IPS-18a (cell line): ENCODE data around the gene BMP6.

Source experiments
- H3K27ac ChIP-seq: one replicate; pipeline ENCODE4 v1.5.1; 2013; ENCODE audit warnings: low read length
- H3K27me3 ChIP-seq: one replicate; pipeline ENCODE4 v1.6.1; 2013; ENCODE audit warnings: mild to moderate bottlenecking, low read length; ENCODE audit not compliant: control insufficient read depth, insufficient read depth
- H3K36me3 ChIP-seq: one replicate; pipeline ENCODE4 v1.6.1; 2013; ENCODE audit warnings: low read depth, low read length; ENCODE audit not compliant: control insufficient read depth
- H3K4me1 ChIP-seq: one replicate; pipeline ENCODE4 v1.6.1; 2013; ENCODE audit warnings: low read depth, low read length; ENCODE audit not compliant: control insufficient read depth
- H3K4me3 ChIP-seq: one replicate; pipeline ENCODE4 v1.5.1; 2013; ENCODE audit warnings: low read length
- H3K9ac ChIP-seq: one replicate; pipeline ENCODE4 v1.6.1; 2013; ENCODE audit warnings: mild to moderate bottlenecking, low read length, moderate library complexity
- H3K9me3 ChIP-seq: one replicate; pipeline ENCODE4 v1.6.1; 2013; ENCODE audit warnings: low read depth, low read length; ENCODE audit not compliant: control insufficient read depth

BMP6 gene

GRCh38 chr6:7759320-7759719 lies 33.4 kb downstream of the BMP6 start:
- no peak overlapping the region for H3K9ac ChIP-seq
- no peak overlapping the region for H3K4me3 ChIP-seq
- H3K27me3 ChIP-seq = no peaks in the 10 kb centered on the region
- no peaks in the 10 kb centered on the region for H3K36me3 ChIP-seq
- no peaks in the 10 kb centered on the region for H3K4me1 ChIP-seq
- no peak overlapping the region for H3K27ac ChIP-seq
- H3K9me3 ChIP-seq = no peaks in the 10 kb centered on the region

- H3K27me3 ChIP-seq = no peaks in the 10 kb centered on the region
- no peak overlapping the region for H3K27ac ChIP-seq
- H3K4me1 ChIP-seq = no peaks in the 10 kb centered on the region
- H3K9ac ChIP-seq = no peak overlapping the region
- H3K4me3 ChIP-seq = no peak overlapping the region
- no peaks in the 10 kb centered on the region for H3K36me3 ChIP-seq
- no peaks in the 10 kb centered on the region for H3K9me3 ChIP-seq
Measured at GRCh38 chr6:7761051-7761450, 35.2 kb downstream of the BMP6 start.

- H3K4me3 ChIP-seq = no peak overlapping the region
- H3K9me3 ChIP-seq = no peaks in the 10 kb centered on the region
- no peak overlapping the region for H3K27ac ChIP-seq
- H3K4me1 ChIP-seq = no peaks in the 10 kb centered on the region
- no peaks in the 10 kb centered on the region for H3K36me3 ChIP-seq
- no peak overlapping the region for H3K9ac ChIP-seq
- H3K27me3 ChIP-seq = no peaks in the 10 kb centered on the region
Measured at GRCh38 chr6:7762760-7763159, 36.9 kb downstream of the BMP6 start.

GRCh38 chr6:7763881-7764280 lies 38.0 kb downstream of the BMP6 start:
- Histone ChIP-seq H3K9me3 (no peaks in the 10 kb centered on the region), H3K27ac (no peak overlapping the region), H3K9ac (no peak overlapping the region), H3K4me1 (peaks cover 9% of the 10 kb centered on the region), H3K4me3 (no peak overlapping the region), H3K27me3 (no peaks in the 10 kb centered on the region), H3K36me3 (no peaks in the 10 kb centered on the region)

- no peaks in the 10 kb centered on the region for H3K36me3 ChIP-seq
- H3K27ac ChIP-seq = no peak overlapping the region
- H3K9me3 ChIP-seq = no peaks in the 10 kb centered on the region
- H3K4me1 ChIP-seq = peaks cover 27% of the 10 kb centered on the region
- no peak overlapping the region for H3K9ac ChIP-seq
- no peaks in the 10 kb centered on the region for H3K27me3 ChIP-seq
- H3K4me3 ChIP-seq = no peak overlapping the region
Measured at GRCh38 chr6:7765575-7766325, 39.9 kb downstream of the BMP6 start.

GRCh38 chr6:7769702-7770101 lies 43.8 kb downstream of the BMP6 start:
- H3K9ac ChIP-seq = no peak overlapping the region

GRCh38 chr6:7770111-7770510 lies 44.2 kb downstream of the BMP6 start:
- Histone ChIP-seq H3K36me3 (no peaks in the 10 kb centered on the region), H3K4me1 (peaks cover 32% of the 10 kb centered on the region), H3K9me3 (no peaks in the 10 kb centered on the region), H3K9ac (no peak overlapping the region), H3K27ac (no peak overlapping the region), H3K4me3 (no peak overlapping the region), H3K27me3 (no peaks in the 10 kb centered on the region)

More at GRCh38 chr6:7769702-7770101, 43.8 kb downstream of the BMP6 start:
- Histone ChIP-seq H3K27ac (no peak overlapping the region), H3K27me3 (no peaks in the 10 kb centered on the region), H3K36me3 (no peaks in the 10 kb centered on the region), H3K4me3 (no peak overlapping the region), H3K9me3 (no peaks in the 10 kb centered on the region), H3K4me1 (peaks cover 32% of the 10 kb centered on the region)

GRCh38 chr6:7770601-7771000 lies 44.7 kb downstream of the BMP6 start:
- no peaks in the 10 kb centered on the region for H3K36me3 ChIP-seq
- no peak overlapping the region for H3K9ac ChIP-seq
- peak overlapping the region; percentile 10 for H3K4me3 ChIP-seq
- H3K4me1 ChIP-seq = peaks cover 32% of the 10 kb centered on the region
- H3K27me3 ChIP-seq = no peaks in the 10 kb centered on the region
- no peaks in the 10 kb centered on the region for H3K9me3 ChIP-seq
- H3K27ac ChIP-seq = no peak overlapping the region

- Histone ChIP-seq H3K36me3 (no peaks in the 10 kb centered on the region), H3K9ac (no peak overlapping the region), H3K27me3 (no peaks in the 10 kb centered on the region), H3K27ac (no peak overlapping the region), H3K4me1 (peaks cover 28% of the 10 kb centered on the region), H3K4me3 (no peak overlapping the region), H3K9me3 (no peaks in the 10 kb centered on the region)
Measured at GRCh38 chr6:7773322-7773721, 47.4 kb downstream of the BMP6 start.

- no peak overlapping the region for H3K4me3 ChIP-seq
- H3K27ac ChIP-seq = no peak overlapping the region
Measured at GRCh38 chr6:7773914-7774313, 48.0 kb downstream of the BMP6 start.

GRCh38 chr6:7776509-7776908 lies 50.6 kb downstream of the BMP6 start:
- no peak overlapping the region for H3K9ac ChIP-seq
- H3K36me3 ChIP-seq = no peaks in the 10 kb centered on the region
- H3K4me1 ChIP-seq = no peaks in the 10 kb centered on the region
- no peak overlapping the region for H3K4me3 ChIP-seq
- no peak overlapping the region for H3K27ac ChIP-seq
- H3K9me3 ChIP-seq = no peaks in the 10 kb centered on the region
- H3K27me3 ChIP-seq = no peaks in the 10 kb centered on the region

More at GRCh38 chr6:7773914-7774313, 48.0 kb downstream of the BMP6 start:
- Histone ChIP-seq H3K9ac (no peak overlapping the region), H3K36me3 (no peaks in the 10 kb centered on the region), H3K4me1 (peaks cover 23% of the 10 kb centered on the region), H3K27me3 (no peaks in the 10 kb centered on the region), H3K9me3 (no peaks in the 10 kb centered on the region)

GRCh38 chr6:7777074-7777473 lies 51.2 kb downstream of the BMP6 start:
- no peaks in the 10 kb centered on the region for H3K4me1 ChIP-seq
- no peak overlapping the region for H3K9ac ChIP-seq
- H3K4me3 ChIP-seq = no peak overlapping the region
- no peaks in the 10 kb centered on the region for H3K27me3 ChIP-seq
- H3K27ac ChIP-seq = no peak overlapping the region
- no peaks in the 10 kb centered on the region for H3K36me3 ChIP-seq
- no peaks in the 10 kb centered on the region for H3K9me3 ChIP-seq
